Hypothalamus (tissue), 51 donors: Measurements from ENCODE around the gene PVR.

Experiments
- DNase-seq, 51 donors: peaks; one replicate each; lab custom pipeline; 2025; lab: John Stamatoyannopoulos, UW

PVR gene

DNA sequence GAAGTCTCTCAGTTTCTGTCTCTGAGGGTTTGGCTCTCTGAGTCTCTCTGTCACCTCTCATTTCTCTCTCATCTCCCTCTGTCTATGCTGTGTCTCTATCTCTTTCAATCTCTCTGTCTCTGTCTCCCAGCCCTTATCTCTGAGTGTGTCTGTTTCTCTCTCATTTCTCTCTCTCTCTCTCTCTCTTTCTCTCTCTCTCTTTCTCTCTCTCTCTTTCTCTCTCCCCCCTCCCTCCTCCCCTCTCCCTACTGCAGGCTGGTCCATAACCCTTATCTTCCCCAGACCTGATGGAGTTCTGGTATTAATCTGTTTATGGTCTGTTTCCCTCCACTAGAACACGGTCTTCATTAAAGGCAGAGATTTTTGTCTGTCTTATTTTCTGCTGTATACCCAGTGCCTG lies 1.3 kb upstream of the PVR start:
- DNase-seq: no peak

DNA sequence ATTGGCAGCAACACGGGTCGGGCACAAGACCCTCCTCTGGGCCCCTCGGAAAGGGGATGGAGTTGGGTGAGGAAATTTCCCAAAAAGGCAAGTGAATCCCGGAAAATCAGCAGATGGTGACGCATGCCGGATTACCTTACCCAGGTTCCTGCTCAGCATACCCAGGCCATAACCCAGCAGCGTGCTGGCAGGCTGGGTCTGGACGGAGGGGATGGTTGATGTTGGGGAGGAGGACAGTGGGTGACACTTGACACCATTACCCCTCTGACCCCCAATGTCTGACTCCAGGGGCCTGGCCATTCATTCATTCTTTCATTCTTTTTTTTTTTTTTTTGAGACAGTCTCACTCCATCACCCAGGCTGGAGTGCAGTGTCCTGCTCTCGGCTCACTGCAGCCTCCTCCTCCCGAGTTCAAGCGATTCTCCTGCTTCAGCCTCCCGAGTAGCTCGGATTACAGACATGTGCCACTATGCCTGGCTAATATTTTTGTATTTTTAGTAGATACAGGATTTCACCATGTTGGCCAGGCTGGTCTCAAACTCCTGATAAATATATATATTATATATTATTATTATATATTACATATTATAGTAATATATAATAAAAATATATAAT lies 799 bp downstream of the PVR start:
- DNase-seq: peak in 9 of 51 donors; percentile 14 to 61 (median 27)

DNA sequence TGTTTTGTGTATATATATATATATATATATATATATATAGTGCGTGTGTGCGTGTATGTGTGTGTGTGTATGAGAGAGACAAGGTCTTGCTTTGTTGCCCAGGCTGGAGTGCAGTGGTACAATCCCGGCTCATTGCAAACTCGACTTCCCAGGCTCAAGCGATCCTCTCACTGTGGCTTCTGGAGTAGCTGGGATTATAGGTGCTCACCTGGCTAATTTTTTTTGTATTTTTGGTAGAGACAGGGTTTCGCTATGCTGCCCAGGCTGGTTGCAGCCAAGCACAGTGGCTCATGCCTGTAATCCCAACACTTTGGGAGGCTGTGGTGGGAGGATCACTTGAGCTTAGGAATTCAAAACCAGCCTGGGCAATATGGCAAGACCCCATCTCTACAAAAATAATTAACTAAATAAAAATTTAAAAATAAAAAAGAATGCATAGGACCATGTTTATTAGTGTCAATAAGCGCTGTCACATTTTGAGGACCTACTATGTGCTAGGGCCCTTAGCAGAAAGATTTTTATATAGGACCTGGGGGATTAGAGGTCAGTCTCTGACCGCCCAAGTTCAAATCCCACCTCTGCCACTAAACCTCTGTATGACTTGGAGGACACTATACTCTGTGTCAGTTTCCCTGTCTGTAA lies 1.8 kb downstream of the PVR start:
- no peak for DNase-seq

DNA sequence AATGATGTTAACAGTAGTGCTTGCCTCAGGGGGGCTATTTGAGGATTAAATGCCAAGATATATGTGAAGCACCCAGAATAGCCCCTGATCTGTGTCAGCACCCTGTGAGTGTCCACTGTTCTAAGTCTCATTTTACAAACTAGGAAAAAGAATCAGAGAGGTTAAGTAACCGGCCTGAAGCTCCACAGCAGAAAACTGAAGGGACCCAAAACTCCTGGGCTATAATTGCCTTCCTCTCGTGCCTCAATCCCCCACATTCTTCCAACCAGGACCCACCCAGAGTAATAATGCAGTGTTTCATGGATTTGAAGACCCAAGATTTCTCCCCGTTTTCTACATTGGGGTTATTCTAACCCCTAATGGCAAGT lies 2.3 kb downstream of the PVR start:
- DNase-seq: no peak

DNA sequence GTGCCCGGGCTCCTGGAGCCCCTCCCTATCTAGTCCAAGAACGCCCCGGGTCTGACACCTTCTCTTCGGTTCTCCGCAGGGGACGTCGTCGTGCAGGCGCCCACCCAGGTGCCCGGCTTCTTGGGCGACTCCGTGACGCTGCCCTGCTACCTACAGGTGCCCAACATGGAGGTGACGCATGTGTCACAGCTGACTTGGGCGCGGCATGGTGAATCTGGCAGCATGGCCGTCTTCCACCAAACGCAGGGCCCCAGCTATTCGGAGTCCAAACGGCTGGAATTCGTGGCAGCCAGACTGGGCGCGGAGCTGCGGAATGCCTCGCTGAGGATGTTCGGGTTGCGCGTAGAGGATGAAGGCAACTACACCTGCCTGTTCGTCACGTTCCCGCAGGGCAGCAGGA lies 3.4 kb downstream of the PVR start:
- no peak for DNase-seq

DNA sequence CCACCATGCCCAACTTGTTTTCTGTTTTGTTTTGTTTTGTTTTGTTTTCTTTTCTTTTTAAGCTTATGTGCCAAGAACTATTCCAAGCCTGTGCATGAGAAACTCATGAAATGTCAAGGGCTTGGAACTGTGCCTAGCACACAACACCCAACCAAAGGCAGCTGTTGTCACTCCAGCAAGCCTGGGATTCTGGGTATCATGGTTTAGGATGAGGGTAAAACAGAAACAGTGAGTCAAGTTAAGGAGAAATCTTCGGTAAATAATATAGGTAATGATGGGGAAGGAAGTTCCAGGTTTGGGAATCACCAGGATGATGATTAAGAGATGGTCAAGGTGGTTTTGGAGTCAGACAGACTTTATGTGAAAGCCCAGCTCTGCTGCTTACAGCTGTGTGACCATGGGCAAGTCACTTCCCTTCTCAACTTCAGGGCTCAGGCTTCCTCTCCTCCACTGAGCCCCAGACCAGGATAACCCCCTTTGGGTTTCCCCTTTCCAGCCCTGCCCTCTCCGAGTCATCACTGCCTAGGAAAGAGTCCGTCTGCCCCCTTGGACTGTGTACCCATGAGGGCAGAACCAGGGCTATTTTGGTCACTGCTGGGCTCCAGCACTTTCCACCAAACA lies 5.0 kb downstream of the PVR start:
- DNase-seq: no peak

DNA sequence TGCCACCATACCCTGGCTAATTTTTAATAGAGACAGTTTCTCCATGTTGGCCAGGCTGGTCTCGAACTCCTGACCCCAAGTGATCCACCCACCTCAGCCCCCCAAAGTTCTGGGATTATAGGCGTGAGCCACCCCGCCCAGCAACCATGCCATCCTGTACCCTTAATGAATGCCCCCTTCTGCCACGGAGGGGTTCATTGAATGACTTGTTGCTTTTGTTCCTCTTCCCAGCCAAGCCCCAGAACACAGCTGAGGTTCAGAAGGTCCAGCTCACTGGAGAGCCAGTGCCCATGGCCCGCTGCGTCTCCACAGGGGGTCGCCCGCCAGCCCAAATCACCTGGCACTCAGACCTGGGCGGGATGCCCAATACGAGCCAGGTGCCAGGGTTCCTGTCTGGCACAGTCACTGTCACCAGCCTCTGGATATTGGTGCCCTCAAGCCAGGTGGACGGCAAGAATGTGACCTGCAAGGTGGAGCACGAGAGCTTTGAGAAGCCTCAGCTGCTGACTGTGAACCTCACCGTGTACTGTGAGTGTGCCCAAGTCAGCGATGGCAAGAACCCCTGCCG lies 6.0 kb downstream of the PVR start:
- DNase-seq: no peak

DNA sequence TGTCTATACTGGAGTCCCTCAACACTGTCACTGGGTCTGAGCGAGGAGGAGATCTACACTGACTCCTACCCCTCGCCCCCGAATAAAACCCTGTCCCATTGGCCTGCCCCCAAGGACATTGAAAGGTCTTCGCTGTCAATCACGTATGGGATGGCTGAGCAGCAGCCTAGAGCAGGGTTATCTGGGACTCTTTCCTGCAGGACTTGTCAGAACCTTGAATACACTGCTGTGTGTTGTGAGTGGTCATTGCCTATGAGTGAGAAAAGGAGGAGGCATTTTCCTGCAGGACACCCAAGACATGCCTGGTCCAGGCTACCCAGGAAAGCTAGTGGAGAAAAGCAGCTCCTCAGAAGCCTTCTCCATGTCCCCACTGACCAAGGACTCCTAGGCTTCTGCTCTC lies 9.6 kb downstream of the PVR start:
- DNase-seq: no peak

DNA sequence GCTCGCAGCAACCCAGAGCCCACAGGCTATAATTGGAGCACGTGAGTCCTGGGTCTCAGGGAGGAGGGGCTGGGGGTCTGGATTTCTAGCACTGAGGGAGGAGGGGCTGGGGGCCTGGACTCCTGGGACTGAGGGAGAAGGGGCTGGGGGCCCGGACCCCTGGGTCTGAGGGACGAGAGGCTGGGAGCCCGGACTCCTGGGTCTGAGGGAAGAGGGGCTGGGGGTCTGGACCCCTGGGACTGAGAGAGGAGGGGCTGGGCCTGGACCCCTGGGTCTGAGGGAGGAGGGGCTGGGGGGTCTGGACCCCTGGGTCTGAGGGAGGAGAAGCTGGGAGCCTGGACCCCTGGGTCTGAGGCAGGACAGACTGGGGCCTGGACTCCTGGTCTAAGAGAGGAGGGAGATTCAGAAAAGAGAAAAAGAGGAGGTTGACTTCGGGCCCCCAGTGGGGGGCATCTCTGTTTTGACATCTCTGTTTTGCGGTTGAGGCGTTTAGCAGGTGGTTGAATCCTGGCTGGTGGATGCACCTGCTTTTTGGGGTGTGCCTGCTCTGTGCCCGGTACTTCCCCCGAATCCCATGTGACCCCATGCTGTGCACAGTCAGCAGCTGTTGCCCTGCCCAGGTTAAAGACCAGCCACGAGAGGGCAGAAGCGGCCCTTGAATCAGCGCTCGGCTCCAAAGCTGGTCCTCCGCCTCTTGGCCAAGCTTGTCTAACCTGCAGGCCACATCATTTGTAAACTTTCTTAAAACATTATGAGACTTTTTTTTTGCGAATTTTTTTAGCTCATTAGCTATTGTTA lies 10.5 kb downstream of the PVR start:
- peak in 29 of 51 donors; percentile 1 to 50 (median 23) for DNase-seq

DNA sequence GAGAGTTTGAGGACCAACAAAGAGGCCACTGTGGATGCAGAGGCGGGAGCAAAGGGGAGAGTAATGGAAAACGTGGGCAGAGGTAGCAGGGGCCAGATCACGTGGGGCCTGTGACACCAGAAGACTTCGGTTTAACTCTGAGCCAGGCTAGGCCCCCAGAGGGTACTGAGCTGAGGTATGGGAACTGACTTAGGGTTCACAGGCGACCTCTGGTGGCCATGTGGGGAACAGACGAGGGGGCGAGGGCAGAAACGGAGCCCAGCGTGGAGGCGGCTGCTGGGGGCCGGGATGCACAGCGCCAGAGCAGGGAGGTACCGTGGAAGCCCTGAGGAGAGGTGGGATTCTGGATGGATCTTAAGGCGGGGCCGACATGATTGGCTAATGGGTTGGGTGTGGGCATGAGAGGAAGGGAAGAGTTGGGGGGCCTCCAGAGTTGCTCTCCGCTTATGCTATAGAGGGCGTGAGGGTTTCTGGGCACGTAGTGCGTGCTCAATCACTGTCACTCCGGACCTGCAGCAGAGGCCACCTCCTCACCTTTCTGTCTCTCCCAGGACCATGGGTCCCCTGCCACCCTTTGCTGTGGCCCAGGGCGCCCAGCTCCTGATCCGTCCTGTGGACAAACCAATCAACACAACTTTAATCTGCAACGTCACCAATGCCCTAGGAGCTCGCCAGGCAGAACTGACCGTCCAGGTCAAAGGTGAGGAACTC lies 13.7 kb downstream of the PVR start:
- DNase-seq: peak in 22 of 51 donors; percentile 0 to 54 (median 14)

DNA sequence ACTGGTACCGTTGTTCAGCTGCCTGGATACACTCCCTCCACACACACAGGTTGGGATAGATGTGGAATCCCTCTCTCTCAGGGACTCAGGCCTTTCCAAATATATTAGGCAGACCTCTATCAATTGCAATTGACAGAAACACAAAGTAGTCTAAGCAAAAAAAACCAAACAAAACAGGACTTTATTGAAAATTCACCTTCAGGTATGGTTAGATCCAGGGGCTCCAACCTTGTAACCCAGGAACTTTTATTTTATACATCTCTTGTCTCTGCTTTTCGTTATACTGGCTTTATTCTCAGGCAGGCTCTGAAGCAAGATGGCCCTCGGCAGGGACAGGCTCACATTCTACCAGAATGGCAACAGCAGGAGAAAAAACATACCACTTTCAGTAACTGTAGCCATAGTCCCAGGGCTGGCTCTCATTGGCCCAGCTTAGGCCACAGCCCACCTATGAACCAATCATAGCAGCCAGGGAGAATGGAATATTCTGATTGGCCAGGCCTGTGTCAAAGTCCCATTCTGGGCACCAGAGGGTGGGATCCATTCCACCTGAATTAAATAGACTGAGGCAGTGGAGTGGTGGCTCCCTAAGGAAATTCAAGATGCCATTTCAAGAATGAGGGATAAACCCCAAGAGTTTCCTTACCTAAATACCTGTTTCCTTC lies 14.5 kb downstream of the PVR start:
- DNase-seq: no peak

DNA sequence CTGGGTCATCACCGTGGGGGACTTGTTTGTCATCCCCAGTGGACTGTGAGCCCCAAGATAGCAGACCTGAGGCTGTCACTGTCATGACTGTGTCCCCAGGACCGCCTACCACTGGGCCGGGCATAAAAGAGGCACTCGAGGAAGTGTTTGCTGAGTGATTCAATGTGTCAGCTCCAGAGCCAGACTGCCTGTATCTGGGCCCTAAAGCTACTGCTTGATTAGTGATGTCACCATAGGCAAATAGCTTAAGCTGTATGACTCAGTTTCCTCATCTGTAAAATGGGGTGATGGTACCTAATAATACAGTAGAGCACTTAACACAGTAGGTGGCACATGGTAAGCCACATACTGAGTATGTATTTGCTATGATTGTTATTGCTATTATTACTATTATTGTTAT lies 16.4 kb downstream of the PVR start:
- DNase-seq: no peak

DNA sequence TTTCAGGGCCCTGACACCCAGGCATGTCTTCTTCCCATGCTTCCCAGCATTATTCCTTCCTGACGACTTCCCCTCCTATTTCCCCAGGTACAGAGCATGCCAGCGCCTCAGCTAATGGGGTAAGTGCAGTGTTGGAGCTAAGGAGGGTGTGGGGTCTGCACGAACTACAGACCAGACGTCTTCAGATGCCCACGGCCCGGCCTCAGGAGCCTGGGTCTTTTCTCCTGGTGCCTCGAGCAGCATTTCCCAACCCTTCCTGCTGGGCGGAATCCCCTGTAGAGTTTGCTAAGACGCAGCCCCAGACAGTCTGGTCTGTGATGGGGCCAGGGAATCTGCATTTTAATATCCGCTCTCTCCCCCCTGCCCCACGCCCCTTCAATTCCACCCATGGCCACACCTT lies 17.5 kb downstream of the PVR start:
- no peak for DNase-seq

DNA sequence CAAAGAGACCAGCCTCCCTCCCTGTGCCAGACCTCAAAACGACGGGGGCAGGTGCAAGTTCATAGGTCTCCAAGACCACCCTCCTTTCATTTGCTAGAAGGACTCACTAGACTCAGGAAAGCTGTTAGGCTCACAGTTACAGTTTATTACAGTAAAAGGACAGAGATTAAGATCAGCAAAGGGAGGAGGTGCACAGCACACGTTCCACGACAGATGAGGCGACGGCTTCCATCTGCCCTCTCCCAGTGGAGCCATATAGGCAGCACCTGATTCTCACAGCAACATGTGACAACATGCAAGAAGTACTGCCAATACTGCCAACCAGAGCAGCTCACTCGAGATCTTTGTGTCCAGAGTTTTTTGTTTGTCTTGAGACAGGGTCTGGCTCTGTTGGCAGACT lies 18.2 kb downstream of the PVR start:
- no peak for DNase-seq

DNA sequence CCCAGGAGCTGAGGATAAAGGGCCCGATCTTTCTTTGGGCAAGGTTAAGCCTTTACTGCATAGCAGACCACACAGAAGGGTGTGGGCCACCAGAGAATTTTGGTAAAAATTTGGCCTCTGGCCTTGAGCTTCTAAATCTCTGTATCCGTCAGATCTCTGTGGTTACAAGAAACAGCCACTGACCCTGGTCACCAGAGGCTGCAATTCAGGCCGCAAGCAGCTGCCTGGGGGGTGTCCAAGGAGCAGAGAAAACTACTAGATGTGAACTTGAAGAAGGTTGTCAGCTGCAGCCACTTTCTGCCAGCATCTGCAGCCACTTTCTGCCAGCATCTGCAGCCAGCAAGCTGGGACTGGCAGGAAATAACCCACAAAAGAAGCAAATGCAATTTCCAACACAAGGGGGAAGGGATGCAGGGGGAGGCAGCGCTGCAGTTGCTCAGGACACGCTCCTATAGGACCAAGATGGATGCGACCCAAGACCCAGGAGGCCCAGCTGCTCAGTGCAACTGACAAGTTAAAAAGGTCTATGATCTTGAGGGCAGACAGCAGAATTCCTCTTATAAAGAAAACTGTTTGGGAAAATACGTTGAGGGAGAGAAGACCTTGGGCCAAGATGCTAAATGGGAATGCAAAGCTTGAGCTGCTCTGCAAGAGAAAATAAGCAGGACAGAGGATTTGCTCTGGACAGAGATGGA lies 19.1 kb downstream of the PVR start:
- DNase-seq: peak in 2 of 51 donors; percentile 5 to 12

DNA sequence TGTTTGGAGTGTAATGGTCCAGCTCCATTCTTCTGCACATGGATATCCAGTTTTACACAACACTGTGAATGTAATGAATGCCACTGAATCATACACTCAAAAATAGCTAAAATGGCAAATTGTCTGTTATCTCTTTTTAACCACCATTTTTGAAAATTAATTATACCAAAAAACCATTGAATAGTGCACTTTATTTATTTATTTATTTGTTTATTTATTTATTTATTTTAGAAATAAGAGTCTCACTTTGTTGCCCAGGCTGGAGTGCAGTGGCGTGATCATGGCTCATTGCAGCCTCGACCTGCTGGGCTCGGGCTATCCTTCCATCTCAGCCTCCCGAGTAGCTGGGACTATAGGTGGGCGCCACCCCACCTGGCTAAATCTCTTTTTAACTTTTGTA lies 20.3 kb downstream of the PVR start:
- no peak for DNase-seq

DNA sequence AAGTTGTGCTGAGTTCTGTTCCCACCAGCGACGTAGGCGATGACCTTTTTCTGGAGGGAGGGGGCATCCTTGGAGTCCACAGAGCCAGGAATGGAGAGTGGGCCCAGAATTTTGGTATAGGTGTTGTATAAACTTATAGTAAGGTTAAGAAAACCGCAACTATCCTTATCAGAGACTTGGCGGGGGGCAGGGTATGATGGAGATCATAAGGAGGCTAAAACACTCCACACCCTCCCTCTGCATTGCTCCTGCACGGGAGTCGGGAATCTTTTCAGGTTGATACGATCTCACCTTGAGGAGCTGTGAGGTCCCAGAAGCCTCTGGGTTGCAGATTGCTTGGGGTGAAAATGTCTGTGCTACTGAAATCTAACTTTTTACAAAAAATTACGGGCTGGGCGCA lies 21.3 kb downstream of the PVR start:
- no peak for DNase-seq

DNA sequence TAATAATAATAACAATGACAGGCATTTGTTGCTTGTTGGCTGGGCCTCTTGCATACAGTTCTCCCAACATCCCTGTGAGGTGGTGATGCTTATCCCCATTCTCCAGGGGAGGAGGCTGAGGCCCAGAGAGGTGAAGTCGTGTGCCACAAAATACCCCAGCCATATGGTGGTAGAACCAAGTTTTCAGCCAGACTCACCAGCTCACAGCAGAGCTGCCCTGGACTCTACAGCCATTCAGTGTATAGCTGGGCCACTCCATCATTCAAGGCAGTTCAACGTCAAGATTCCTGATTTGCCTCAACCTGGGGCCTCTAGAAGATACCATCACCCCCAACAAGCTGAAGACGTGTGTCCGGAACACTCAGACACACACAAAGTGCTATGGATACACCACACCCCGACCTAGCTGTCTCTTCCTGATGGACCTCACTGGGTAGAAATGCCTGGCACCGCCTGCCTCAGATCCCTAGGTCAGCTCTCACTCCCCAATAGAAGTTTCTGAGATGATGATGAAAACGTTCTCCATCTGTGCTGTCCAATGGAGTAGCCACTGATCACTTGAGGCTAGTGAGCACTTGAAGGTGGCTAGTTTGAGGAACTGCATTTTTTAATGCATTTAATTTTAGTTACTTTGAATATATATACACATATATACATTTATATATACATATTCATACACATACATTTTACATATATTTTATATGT lies 23.3 kb downstream of the PVR start:
- no peak for DNase-seq
